Stomach (tissue), 9 donors: Measurements from ENCODE around the gene LPA. TPM values are rescaled to one million over a fixed set of nuclear protein-coding genes. Genes with fewer than 3 reads are reported as not detected.
"Not testable (repeated sequence)": the region's sequence is repeated elsewhere in the genome, so short reads cannot be mapped to it uniquely, and the experiment has no call there.

Source experiments
- DNase-seq, 2 donors: peaks; one replicate each; pipeline versions ENCODE4 v3.0.0 to v3.0.0-alpha.2; 2013 to 2019
- H3K27ac ChIP-seq, 5 donors: fragments of 200-600 bp in 4 of 5; sonication (generic) in 4 of 5; one replicate each; pipeline ENCODE4 v1.5.1; 2013 to 2019; ENCODE audit warnings: mild to moderate bottlenecking in 1 of 5, moderate library complexity in 1 of 5
- H3K27me3 ChIP-seq, 3 donors: fragments of 200-600 bp; sonication (generic); one replicate each; pipeline ENCODE4 v1.5.1; 2017 to 2019; ENCODE audit warnings: mixed run types in 1 of 3
- H3K36me3 ChIP-seq, 4 donors: fragments of 200-600 bp; sonication (generic); 1 replicate in 3 of 4; 2 replicates in 1 of 4; pipeline ENCODE4 v1.5.1; 2016 to 2019
- H3K4me1 ChIP-seq, 4 donors: fragments of 200-600 bp; sonication (generic); one replicate each; pipeline ENCODE4 v1.5.1; 2016 to 2019
- H3K4me3 ChIP-seq, 4 donors: fragments of 200-600 bp; sonication (generic) in 3 of 4; one replicate each; pipeline ENCODE4 v1.5.1; 2016 to 2019; ENCODE audit warnings: mild to moderate bottlenecking in 1 of 4
- H3K9me3 ChIP-seq, 4 donors: fragments of 200-600 bp; sonication (generic); one replicate each; pipeline ENCODE4 v1.5.1; 2016 to 2019
- EP300 ChIP-seq: sonication (generic); formaldehyde crosslinking; IDR thresholded peaks from one replicate; pipeline ENCODE4 v1.6.1; 2017; ENCODE audit warnings: antibody characterized with exemption
- POLR2A ChIP-seq, 4 donors: fragments of 450-650 bp; IDR thresholded peaks; one replicate each; pipeline ENCODE4 v1.6.1; 2016; ENCODE audit warnings: antibody characterized with exemption in 4 of 4, control low read depth in 2 of 4, mild to moderate bottlenecking in 1 of 4, moderate library complexity in 1 of 4
- POLR2AphosphoS5 ChIP-seq, 3 donors: sonication (generic); formaldehyde crosslinking; IDR thresholded peaks; one replicate each; pipeline ENCODE4 v1.6.1; 2016; ENCODE audit warnings: antibody characterized with exemption in 3 of 3
- WGBS, 5 donors: extraction: QIAGEN DNeasy Blood & Tissue Kit in 3 of 5; methylation state at CpG; one replicate each; pipeline versions ENCODE4 v1.1.5 to v1.1.7; 2013 to 2018; 5-methylcytosine and 5-hydroxymethylcytosine counted together
- intact Hi-C: fragments of 100-400 bp; cut with DNase I; formaldehyde crosslinking; loops from one replicate; pipeline ENCODE4 v1.15.1; 2023; ENCODE audit warnings: low total_unique reads
- polyA plus RNA-seq, 3 donors: library from polyadenylated mRNA; stranded (reverse); fragments of 200-250 nt; gene quantifications; one replicate each; pipeline ENCODE4 v1.2.3, GENCODE V29; 2013
- total RNA-seq, 5 donors: library from RNA; depleted of rRNA; stranded (reverse); fragments of >200 nt; gene quantifications; one replicate each; pipeline versions ENCODE4 v1.1.0 to v1.2.3, GENCODE V29; 2014 to 2016
- TF ChIP-seq, protein P1 (sequence below), 7 experiments: fragments of 450-650 bp in 4 of 7; fragments of 200-600 bp in 3 of 7; sonication (generic) in 3 of 7; IDR thresholded peaks; one replicate each; pipeline ENCODE4 v1.5.1; 2016 to 2019; ENCODE audit warnings: antibody characterized with exemption in 7 of 7, control low read depth in 2 of 7, mild to moderate bottlenecking in 1 of 7
- donor health status: healthy with polysubstance abuse.
- donor health status: Bipolar disorder and iron deficiency.
- donor health status: healthy.

The LPA gene
- total and polyA plus RNA-seq, 8 donors, result 0.25 TPM; not detected in 7

DNA sequence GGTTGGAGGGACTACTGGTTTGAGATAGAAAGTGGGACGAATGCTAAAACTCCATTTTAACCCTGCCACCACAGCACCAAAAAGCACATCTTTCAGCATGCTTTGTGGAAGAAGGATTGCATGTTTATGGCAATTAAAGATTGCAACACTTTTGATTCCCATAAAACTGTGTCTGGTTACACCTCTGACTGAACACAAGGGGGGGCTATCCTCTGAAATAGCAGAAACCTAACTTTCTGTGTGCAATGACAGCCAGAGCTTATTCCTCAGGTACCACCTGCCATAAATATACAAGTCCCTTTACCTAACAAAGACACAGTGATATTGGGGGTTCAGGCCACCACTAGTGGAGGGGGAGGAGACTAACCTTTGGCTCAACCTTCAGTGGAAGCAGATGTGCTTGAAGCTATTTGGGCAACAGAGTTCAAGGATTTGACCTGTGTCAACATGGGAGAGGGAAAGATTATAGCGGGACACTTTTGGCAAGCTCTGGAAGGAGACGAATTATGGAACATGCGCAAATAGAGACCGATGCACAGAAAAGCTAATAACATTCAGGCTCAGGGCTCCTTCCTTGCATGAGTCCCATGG, 28.4 kb upstream of the LPA start:
- no peak for DNase-seq
- H3K4me3 ChIP-seq, result no peak overlapping the region
- no peaks in the 10 kb centered on the region for H3K27me3 ChIP-seq
- no peaks in the 10 kb centered on the region for H3K36me3 ChIP-seq
- intact Hi-C loops, result no loop called here
- H3K9me3 ChIP-seq, result peaks cover 0 to 3% (median 0%) of the 10 kb centered on the region in 4 donors
- WGBS, 5 donors, result 72 to 91% (median 76%) methylated on average over 5 of the region's 5 CpGs
- TF ChIP-seq, protein P1, sequence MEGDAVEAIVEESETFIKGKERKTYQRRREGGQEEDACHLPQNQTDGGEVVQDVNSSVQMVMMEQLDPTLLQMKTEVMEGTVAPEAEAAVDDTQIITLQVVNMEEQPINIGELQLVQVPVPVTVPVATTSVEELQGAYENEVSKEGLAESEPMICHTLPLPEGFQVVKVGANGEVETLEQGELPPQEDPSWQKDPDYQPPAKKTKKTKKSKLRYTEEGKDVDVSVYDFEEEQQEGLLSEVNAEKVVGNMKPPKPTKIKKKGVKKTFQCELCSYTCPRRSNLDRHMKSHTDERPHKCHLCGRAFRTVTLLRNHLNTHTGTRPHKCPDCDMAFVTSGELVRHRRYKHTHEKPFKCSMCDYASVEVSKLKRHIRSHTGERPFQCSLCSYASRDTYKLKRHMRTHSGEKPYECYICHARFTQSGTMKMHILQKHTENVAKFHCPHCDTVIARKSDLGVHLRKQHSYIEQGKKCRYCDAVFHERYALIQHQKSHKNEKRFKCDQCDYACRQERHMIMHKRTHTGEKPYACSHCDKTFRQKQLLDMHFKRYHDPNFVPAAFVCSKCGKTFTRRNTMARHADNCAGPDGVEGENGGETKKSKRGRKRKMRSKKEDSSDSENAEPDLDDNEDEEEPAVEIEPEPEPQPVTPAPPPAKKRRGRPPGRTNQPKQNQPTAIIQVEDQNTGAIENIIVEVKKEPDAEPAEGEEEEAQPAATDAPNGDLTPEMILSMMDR (IDR thresholded peaks at IDR 0.05), result no peak
- TF ChIP-seq POLR2AphosphoS5 (IDR thresholded peaks at IDR 0.05) (no peak), EP300 (no peak), POLR2A (IDR thresholded peaks at IDR 0.05) (no peak)
- peaks cover 0 to 6% (median 0%) of the 10 kb centered on the region in 4 donors for H3K4me1 ChIP-seq
- no peak overlapping the region for H3K27ac ChIP-seq

DNA sequence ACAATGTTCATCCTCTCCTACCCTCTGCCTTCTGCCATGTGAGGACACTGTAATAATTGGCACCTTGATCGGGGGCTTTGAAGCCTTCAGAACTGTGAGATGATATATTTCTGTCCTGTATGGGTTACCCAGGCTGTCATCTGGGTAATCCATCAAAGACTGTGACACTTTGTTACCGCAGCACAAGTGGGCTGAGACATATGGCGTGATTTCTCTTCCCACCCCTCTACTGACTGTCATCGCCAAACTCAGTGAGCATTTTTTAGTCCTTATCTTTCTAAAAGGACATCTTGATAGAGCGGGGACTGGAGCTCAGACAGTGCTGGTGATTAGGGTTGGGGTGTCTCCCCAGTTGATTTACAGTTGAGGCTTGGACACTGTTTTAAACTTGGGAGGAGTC, 27.5 kb upstream of the LPA start:
- no peak for DNase-seq
- peaks cover 0 to 3% (median 0%) of the 10 kb centered on the region in 4 donors for H3K9me3 ChIP-seq

DNA sequence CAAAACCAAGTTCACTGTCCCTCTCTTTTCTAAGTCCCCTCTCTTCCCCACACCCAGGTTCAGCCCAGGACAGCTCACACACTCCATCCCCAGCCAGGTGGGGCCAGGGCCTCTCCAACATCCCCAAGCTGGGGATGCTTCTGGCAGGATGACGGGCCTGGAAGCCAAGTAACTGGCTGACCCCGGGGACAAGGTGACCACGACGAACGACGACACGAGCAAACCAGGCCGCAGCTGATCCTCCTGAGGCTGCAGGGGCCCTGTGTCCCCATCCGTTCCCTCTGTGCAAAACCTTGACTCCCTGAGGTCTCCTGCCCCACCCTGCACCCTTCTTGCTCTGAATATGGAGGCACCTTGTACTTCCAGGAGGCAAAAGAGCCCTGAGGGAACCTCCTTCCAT, 26.4 kb upstream of the LPA start:
- TF ChIP-seq EP300, result no peak
- TF ChIP-seq POLR2AphosphoS5 (IDR thresholded peaks at IDR 0.05), result no peak
- TF ChIP-seq, protein P1 (IDR thresholded peaks at IDR 0.05), result no peak
- no peak for TF ChIP-seq POLR2A (IDR thresholded peaks at IDR 0.05)

More for the DNA sequence above, 27.5 kb upstream of the LPA start:
- TF ChIP-seq POLR2A (IDR thresholded peaks at IDR 0.05) (no peak), POLR2AphosphoS5 (IDR thresholded peaks at IDR 0.05) (no peak), EP300 (no peak)
- TF ChIP-seq, protein P1 (IDR thresholded peaks at IDR 0.05), result no peak
- no peaks in the 10 kb centered on the region for H3K4me1 ChIP-seq
- H3K4me3 ChIP-seq, result no peak overlapping the region
- intact Hi-C loops, result no loop called here
- no peaks in the 10 kb centered on the region for H3K36me3 ChIP-seq
- WGBS, 5 donors, result 68 to 84% (median 75%) methylated on average over 5 of the region's 5 CpGs
- no peaks in the 10 kb centered on the region for H3K27me3 ChIP-seq
- H3K27ac ChIP-seq, result no peak overlapping the region

DNA sequence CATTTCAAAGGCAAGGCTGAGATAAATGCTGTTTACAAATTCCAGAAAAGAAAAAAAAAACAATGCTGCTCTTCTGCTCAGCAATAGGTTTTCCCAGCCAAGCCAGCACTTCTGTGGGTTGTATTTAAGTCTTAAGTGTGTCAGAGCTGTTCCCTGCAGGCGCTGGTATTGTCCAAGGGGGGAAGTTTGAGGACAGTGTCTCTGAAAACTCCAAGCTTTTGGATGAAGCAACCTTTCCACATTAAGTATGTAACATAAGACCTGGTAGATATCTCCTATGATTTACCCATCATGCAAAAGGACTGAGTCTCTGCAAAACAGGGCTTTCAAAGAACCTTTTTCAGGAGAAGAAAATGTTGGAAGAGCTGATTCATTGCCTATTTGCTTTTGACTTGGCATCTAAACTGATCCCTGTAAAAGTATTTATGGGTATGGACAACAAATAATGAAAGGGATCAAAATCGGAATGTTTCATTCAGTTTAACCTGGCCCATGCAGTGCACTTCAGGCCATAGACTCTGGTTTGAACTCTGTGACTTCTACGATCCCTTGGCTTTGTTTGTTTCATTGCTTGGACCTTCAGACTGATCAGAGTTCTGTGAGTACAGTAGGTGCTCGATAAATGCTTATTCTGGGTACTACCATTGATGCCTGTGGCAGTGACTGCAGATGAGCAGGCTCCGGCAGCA, 21.8 kb upstream of the LPA start:
- H3K4me3 ChIP-seq, result no peak overlapping the region
- DNase-seq, result no peak
- WGBS, 5 donors, result 79 to 83% (median 82%) methylated on average over 5 of the region's 5 CpGs
- H3K27ac ChIP-seq, result no peak overlapping the region
- H3K9me3 ChIP-seq, result no peaks in the 10 kb centered on the region
- intact Hi-C loops, result no loop called here
- no peaks in the 10 kb centered on the region for H3K27me3 ChIP-seq
- no peaks in the 10 kb centered on the region for H3K4me1 ChIP-seq
- no peak for TF ChIP-seq EP300
- TF ChIP-seq POLR2A (IDR thresholded peaks at IDR 0.05), result no peak
- TF ChIP-seq POLR2AphosphoS5 (IDR thresholded peaks at IDR 0.05), result no peak
- TF ChIP-seq, protein P1 (IDR thresholded peaks at IDR 0.05), result no peak
- no peaks in the 10 kb centered on the region for H3K36me3 ChIP-seq

More for the DNA sequence above, 26.4 kb upstream of the LPA start:
- Histone ChIP-seq H3K27me3 (no peaks in the 10 kb centered on the region), H3K36me3 (no peaks in the 10 kb centered on the region), H3K4me1 (no peaks in the 10 kb centered on the region), H3K27ac (no peak overlapping the region), H3K4me3 (no peak overlapping the region), H3K9me3 (peaks cover 0 to 3% (median 0%) of the 10 kb centered on the region in 4 donors)
- WGBS, 5 donors, result 86 to 95% (median 88%) methylated on average over 9 of the region's 9 CpGs
- no peak for DNase-seq
- intact Hi-C loops, result no loop called here

DNA sequence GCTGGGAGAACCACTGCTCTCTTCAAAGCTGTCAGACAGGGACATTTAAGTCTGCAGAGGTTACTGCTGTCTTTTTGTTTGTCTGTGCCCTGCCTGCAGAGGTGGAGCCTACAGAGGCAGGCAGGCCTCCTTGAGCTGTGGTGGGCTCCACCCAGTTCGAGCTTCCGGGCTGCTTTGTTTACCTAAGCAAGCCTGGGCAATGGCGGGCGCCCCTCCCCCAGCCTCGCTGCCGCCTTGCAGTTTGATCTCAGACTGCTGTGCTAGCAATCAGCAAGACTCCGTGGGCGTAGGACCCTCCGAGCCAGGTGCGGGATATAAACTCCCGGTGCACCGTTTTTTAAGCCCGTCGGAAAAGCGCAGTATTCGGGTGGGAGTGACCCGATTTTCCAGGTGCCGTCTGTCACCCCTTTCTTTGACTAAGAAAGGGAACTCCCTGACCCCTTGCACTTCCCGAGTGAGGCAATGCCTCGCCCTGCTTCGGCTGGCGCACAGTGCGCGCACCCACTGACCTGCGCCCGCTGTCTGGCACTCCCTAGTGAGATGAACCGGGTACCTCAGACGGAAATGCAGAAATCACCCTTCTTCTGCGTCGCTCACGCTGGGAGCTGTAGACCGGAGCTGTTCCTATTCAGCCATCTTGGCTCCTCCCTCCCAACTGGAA, 21.2 kb upstream of the LPA start:
- H3K9me3 ChIP-seq, H3K36me3 ChIP-seq, H3K4me1 ChIP-seq, intact Hi-C loops, H3K4me3 ChIP-seq, H3K27ac ChIP-seq, H3K27me3 ChIP-seq, DNase-seq: not testable (repeated sequence)
- WGBS, 5 donors, result 85 to 92% (median 91%) methylated on average over 22 to 32 of the region's 32 CpGs
